B cell (primary cell): Measurements from ENCODE around the gene VPS41. TPM values are rescaled to one million over a fixed set of nuclear protein-coding genes. Genes with fewer than 3 reads are reported as not detected.

Source experiments
- ATAC-seq: fragments of 200-7000 bp; cut with Tn5 transposase; one replicate; pipeline ENCODE4 v1.10.0; 2021; ENCODE audit warnings: low read depth, mild to moderate bottlenecking, moderate number of reproducible peaks, moderate library complexity
- CTCF ChIA-PET: fragments of 350-600 bp; sonication (Branson Sonifier 250); formaldehyde crosslinking; loops from one replicate; lab custom pipeline; 2021; ENCODE audit warnings: antibody characterized with exemption, inconsistent platforms; lab: Charles Lee
- POLR2A ChIA-PET: fragments of 350-600 bp; sonication (Branson Sonifier 250); formaldehyde crosslinking; loops from one replicate; lab custom pipeline; 2021; ENCODE audit warnings: antibody characterized with exemption; lab: Charles Lee
- DNase-seq: peaks from one replicate; pipeline ENCODE4 v3.0.0; 2013
- H2AFZ ChIP-seq: 2 replicates; pipeline ENCODE4 v1.6.1; 2012; ENCODE audit warnings: mild to moderate bottlenecking, low read depth, low read length; ENCODE audit not compliant: insufficient read depth, poor library complexity, severe bottlenecking
- H3K27ac ChIP-seq, 2 donors: 1 replicate in 1 of 2; 2 replicates in 1 of 2; pipeline ENCODE4 v1.5.1; 2012 to 2013; ENCODE audit warnings: low read length in 2 of 2, mild to moderate bottlenecking in 2 of 2, moderate library complexity in 1 of 2
- H3K27me3 ChIP-seq, 4 experiments: fragments of 200-600 bp in 1 of 4; sonication (generic) in 1 of 4; replicated peaks in 1 of 4; 1 replicate in 2 of 4; 2 replicates in 2 of 4; pipeline versions ENCODE4 v1.6.1 to v1.7.0; 2013 to 2016; ENCODE audit warnings: low read length in 3 of 4, mild to moderate bottlenecking in 2 of 4, mixed read lengths in 1 of 4, moderate library complexity in 1 of 4; ENCODE audit not compliant: insufficient read depth in 4 of 4, control insufficient read depth in 3 of 4; ENCODE audit errors: control extremely low read depth in 1 of 4
- H3K36me3 ChIP-seq, 2 experiments: replicated peaks in 1 of 2; 1 replicate in 1 of 2; 2 replicates in 1 of 2; pipeline versions ENCODE4 v1.6.1 to v1.7.1; 2013; ENCODE audit warnings: low read length in 1 of 2; ENCODE audit not compliant: insufficient read depth in 2 of 2, control insufficient read depth in 1 of 2; ENCODE audit errors: control extremely low read depth in 1 of 2, extremely low read depth in 1 of 2
- H3K4me1 ChIP-seq, 2 donors: fragments of 200-600 bp in 1 of 2; sonication (generic) in 1 of 2; 1 replicate in 1 of 2; 2 replicates in 1 of 2; pipeline versions ENCODE4 v1.5.1 to v1.6.1; 2013 to 2017; ENCODE audit warnings: low read length in 2 of 2; ENCODE audit not compliant: control insufficient read depth in 2 of 2, insufficient read depth in 2 of 2
- H3K4me2 ChIP-seq: replicated peaks from 2 replicates; pipeline ENCODE3; 2012; ENCODE audit warnings: mild to moderate bottlenecking, low read depth, low read length; ENCODE audit not compliant: poor library complexity, severe bottlenecking
- H3K4me3 ChIP-seq, 5 experiments: fragments of 200-600 bp in 1 of 5; sonication (generic) in 1 of 5; 1 replicate in 3 of 5; 2 replicates in 2 of 5; pipeline versions ENCODE4 v1.5.1 to v1.7.0; 2011 to 2016; ENCODE audit warnings: low read length in 4 of 5, mild to moderate bottlenecking in 4 of 5, low read depth in 2 of 5, control low read depth in 1 of 5, moderate library complexity in 1 of 5; ENCODE audit not compliant: insufficient read depth in 1 of 5; ENCODE audit errors: control extremely low read depth in 1 of 5, extremely low read depth in 1 of 5
- H3K79me2 ChIP-seq: fragments of 200-600 bp; sonication (generic); one replicate; pipeline ENCODE4 v1.6.0; 2016; ENCODE audit warnings: low read length; ENCODE audit not compliant: control insufficient read depth, insufficient read depth
- H3K9ac ChIP-seq: fragments of 200-600 bp; sonication (generic); 2 replicates; pipeline ENCODE4 v1.6.1; 2017; ENCODE audit warnings: mild to moderate bottlenecking, low read length, moderate library complexity
- H3K9me3 ChIP-seq, 3 donors: one replicate each; pipeline versions ENCODE4 v1.6.1 to v1.7.1; 2013; ENCODE audit warnings: low read length in 2 of 3; ENCODE audit not compliant: control insufficient read depth in 2 of 3, insufficient read depth in 1 of 3; ENCODE audit errors: control extremely low read depth in 1 of 3
- H4K20me1 ChIP-seq: 2 replicates; pipeline ENCODE4 v1.6.0; 2012; ENCODE audit warnings: mild to moderate bottlenecking, low read length; ENCODE audit not compliant: insufficient read depth, control insufficient read depth, poor library complexity, severe bottlenecking
- H3K27ac Mint-ChIP-seq: one replicate; pipeline ENCODE4 v1.8.0; 2021; ENCODE audit warnings: mixed read lengths
- H3K27me3 Mint-ChIP-seq: one replicate; pipeline ENCODE4 v1.8.0; 2021; ENCODE audit warnings: mixed read lengths
- H3K4me1 Mint-ChIP-seq: one replicate; pipeline ENCODE4 v1.8.0; 2021; ENCODE audit warnings: mixed read lengths
- H3K4me3 Mint-ChIP-seq: one replicate; pipeline ENCODE4 v1.8.0; 2021; ENCODE audit warnings: mixed read lengths
- H3K9me3 Mint-ChIP-seq: one replicate; pipeline ENCODE4 v1.8.0; 2022; ENCODE audit warnings: mixed read lengths; ENCODE audit not compliant: insufficient read depth
- EZH2 ChIP-seq: IDR thresholded peaks from 2 replicates; pipeline ENCODE4 v1.6.1; 2012; ENCODE audit warnings: borderline replicate concordance, low read depth, mild to moderate bottlenecking, moderate library complexity, low read length; ENCODE audit not compliant: insufficient read depth, poor library complexity, severe bottlenecking
- WGBS: methylation state at CpG from one replicate; pipeline ENCODE4 v1.1.5; 2013; ENCODE audit warnings: missing lambda C conversion rate; ENCODE audit not compliant: insufficient coverage; 5-methylcytosine and 5-hydroxymethylcytosine counted together
- intact Hi-C: fragments of 100-400 bp; cut with micrococcal nuclease; formaldehyde crosslinking; loops from one replicate; pipeline ENCODE4 v1.10.0; 2022
- polyA plus RNA-seq: library from polyadenylated mRNA; depleted of rRNA; stranded (reverse); fragments of >200 nt; gene quantifications from 2 replicates; pipeline ENCODE4 v1.2.3, GENCODE V29; 2012
- total RNA-seq, 2 donors: library from RNA; stranded (reverse); fragments of 120-200 nt in 1 of 2; gene quantifications; 1 replicate in 1 of 2; 2 replicates in 1 of 2; pipeline versions ENCODE4 v1.2.3 to v1.2.4, GENCODE V29; 2013 to 2022
- TF ChIP-seq, protein P1 (sequence below): fragments of 200-600 bp; IDR thresholded peaks from one replicate; pipeline ENCODE4 v1.8.0; 2022; ENCODE audit warnings: antibody characterized with exemption, mild to moderate bottlenecking

Gene VPS41
- total and polyA plus RNA-seq, 2 donors (not counting 1 experiment from before 2014, with no cell fraction given): 9.3 to 114 TPM

DNA sequence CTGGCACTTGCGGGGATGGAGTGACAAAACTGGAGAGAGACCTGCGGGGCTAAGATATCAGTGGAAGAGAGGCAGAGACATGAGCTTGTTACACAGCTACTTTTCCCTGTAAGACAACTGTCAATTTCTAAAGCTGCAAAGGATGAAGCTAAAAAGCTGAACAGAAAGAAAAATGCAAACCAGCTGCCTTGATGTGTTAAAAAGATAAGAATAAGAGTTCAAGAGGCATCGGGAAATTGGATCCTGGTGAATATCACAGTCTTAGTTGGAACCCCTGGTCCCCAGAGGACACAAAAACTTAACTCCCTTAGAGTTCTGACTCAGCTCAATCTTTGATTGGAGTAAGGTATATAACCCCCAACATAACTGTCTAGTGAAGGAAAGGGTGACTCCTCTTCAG lies 38.8 kb downstream of the VPS41 start:
- H3K4me3 Mint-ChIP-seq: no peak overlapping the region
- ChIA-PET CTCF (interaction anchor here (0.6 to 1.3 kb wide), 3 partner anchors 9 to 77 kb away, joined by 3 to 5 read pairs (median 4); no protein-coding TSS in a partner anchor), POLR2A (no interaction called here)
- DNase-seq (no peak), ATAC-seq (no peak)
- Histone ChIP-seq H3K27me3 (no peaks in the 10 kb centered on the region), H3K27ac (no peak overlapping the region), H3K9me3 (no peaks in the 10 kb centered on the region), H4K20me1 (no peaks in the 10 kb centered on the region), H3K4me1 (peaks cover 16 to 19% of the 10 kb centered on the region in 2 donors), H3K9ac (no peak overlapping the region), H3K36me3 (peaks cover 14 to 27% of the 10 kb centered on the region in 2 experiments), H3K4me2 (no peak overlapping the region), H2AFZ (no peak overlapping the region), H3K4me3 (no peak overlapping the region), H3K79me2 (peaks cover 53% of the 10 kb centered on the region)
- TF ChIP-seq, protein P1, sequence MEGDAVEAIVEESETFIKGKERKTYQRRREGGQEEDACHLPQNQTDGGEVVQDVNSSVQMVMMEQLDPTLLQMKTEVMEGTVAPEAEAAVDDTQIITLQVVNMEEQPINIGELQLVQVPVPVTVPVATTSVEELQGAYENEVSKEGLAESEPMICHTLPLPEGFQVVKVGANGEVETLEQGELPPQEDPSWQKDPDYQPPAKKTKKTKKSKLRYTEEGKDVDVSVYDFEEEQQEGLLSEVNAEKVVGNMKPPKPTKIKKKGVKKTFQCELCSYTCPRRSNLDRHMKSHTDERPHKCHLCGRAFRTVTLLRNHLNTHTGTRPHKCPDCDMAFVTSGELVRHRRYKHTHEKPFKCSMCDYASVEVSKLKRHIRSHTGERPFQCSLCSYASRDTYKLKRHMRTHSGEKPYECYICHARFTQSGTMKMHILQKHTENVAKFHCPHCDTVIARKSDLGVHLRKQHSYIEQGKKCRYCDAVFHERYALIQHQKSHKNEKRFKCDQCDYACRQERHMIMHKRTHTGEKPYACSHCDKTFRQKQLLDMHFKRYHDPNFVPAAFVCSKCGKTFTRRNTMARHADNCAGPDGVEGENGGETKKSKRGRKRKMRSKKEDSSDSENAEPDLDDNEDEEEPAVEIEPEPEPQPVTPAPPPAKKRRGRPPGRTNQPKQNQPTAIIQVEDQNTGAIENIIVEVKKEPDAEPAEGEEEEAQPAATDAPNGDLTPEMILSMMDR: no peak
- TF ChIP-seq EZH2: no peak
- intact Hi-C loops: no loop called here
- no peaks in the 10 kb centered on the region for H3K27me3 Mint-ChIP-seq
- WGBS: 100% methylated on average over 1 of the region's 3 CpGs
- H3K4me1 Mint-ChIP-seq: peaks cover 36% of the 10 kb centered on the region
- no peak overlapping the region for H3K27ac Mint-ChIP-seq
- H3K9me3 Mint-ChIP-seq: no peaks in the 10 kb centered on the region

DNA sequence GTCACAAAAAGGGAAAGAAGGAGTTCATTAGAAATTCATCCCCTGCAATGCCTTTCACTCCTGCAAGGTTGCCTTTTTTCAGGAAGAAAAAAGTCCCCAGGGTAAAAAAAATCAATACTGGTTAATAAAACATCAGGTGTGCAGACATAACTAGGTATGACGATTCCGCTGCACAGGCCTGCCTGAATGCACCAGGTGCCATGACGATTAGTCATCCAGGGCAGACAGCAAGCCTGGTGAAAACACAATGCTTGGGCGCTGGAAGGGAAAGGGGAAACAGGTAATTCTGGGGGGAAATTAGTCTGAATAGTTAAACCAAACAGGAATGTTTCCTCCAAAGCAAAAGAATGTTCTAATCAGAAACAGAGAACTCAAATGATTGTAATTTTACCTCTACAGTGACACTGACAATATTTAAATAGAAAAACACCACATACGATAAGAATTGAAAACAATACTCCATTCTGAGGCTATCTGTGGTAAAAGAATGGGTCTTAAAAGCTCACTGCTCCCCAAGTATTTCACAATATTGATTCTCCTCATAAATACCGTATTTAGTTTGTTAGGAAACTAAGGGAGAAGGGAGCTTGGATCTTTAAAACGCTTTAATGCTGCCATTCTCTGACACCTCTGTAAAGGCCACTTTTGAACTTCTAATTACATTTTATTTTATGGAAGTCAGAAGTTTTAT lies 45.2 kb downstream of the VPS41 start:
- ATAC-seq: no peak
- H3K36me3 ChIP-seq: peaks cover 30 to 39% of the 10 kb centered on the region in 2 experiments
- no peaks in the 10 kb centered on the region for H3K27me3 Mint-ChIP-seq
- peaks cover 5% of the 10 kb centered on the region for H3K4me1 Mint-ChIP-seq
- no peaks in the 10 kb centered on the region for H3K27me3 ChIP-seq
- WGBS: 84% methylated on average over 3 of the region's 7 CpGs
- ChIA-PET CTCF (no interaction called here), POLR2A (no interaction called here)
- H3K9ac ChIP-seq: no peak overlapping the region
- H3K4me3 Mint-ChIP-seq: no peak overlapping the region
- no peaks in the 10 kb centered on the region for H3K9me3 Mint-ChIP-seq
- H3K4me3 ChIP-seq: no peak overlapping the region
- peaks cover 17% of the 10 kb centered on the region for H3K79me2 ChIP-seq
- no peak for DNase-seq
- H3K9me3 ChIP-seq: no peaks in the 10 kb centered on the region
- intact Hi-C loops: no loop called here
- no peak overlapping the region for H2AFZ ChIP-seq
- no peak overlapping the region for H3K4me2 ChIP-seq
- no peak overlapping the region for H3K27ac Mint-ChIP-seq
- no peak overlapping the region for H3K27ac ChIP-seq
- TF ChIP-seq, protein P1: no peak
- TF ChIP-seq EZH2: no peak
- no peaks in the 10 kb centered on the region for H4K20me1 ChIP-seq
- H3K4me1 ChIP-seq: no peaks in the 10 kb centered on the region
